Upper lobe of left lung (tissue), 4 donors: ENCODE measurements around the gene BMERB1.

Experiments
- CTCF ChIP-seq, 6 experiments: fragments of 450-650 bp in 4 of 6; fragments of 200-600 bp in 2 of 6; sonication (generic) in 2 of 6; IDR thresholded peaks; one replicate each; pipeline ENCODE4 v1.5.1; 2016 to 2019; ENCODE audit warnings: antibody characterized with exemption in 6 of 6
- POLR2A ChIP-seq, 4 donors: fragments of 450-650 bp; IDR thresholded peaks; one replicate each; pipeline ENCODE4 v1.5.1; 2016 to 2017; ENCODE audit warnings: antibody characterized with exemption in 4 of 4, mild to moderate bottlenecking in 2 of 4
- POLR2AphosphoS5 ChIP-seq, 2 donors: sonication (generic); formaldehyde crosslinking; IDR thresholded peaks; one replicate each; pipeline ENCODE4 v1.5.1; 2017; ENCODE audit warnings: antibody characterized with exemption in 2 of 2

- TF ChIP-seq POLR2A (IDR thresholded peaks at IDR 0.05), result no peak
- no peak for TF ChIP-seq CTCF (IDR thresholded peaks at IDR 0.05)
- no peak for TF ChIP-seq POLR2AphosphoS5 (IDR thresholded peaks at IDR 0.05)
Observed at GRCh38 chr16:15571557-15571956, 137.2 kb downstream of the BMERB1 start.
